HG03565 (cell line): Measurements from ENCODE around the gene ENDOG.
A peak's percentile ranks its signal among the peaks of the same experiment; 100 is the strongest.
"Not testable (repeated sequence)": the region's sequence is repeated elsewhere in the genome, so short reads cannot be mapped to it uniquely, and the experiment has no call there.

Experiments
- ATAC-seq: cut with Tn5 transposase; IDR thresholded peaks from one replicate; pipeline ENCODE4 v1.9.1; 2021; ENCODE audit warnings: mild to moderate bottlenecking, moderate library complexity; ENCODE audit not compliant: unreplicated experiment

ENDOG gene

DNA sequence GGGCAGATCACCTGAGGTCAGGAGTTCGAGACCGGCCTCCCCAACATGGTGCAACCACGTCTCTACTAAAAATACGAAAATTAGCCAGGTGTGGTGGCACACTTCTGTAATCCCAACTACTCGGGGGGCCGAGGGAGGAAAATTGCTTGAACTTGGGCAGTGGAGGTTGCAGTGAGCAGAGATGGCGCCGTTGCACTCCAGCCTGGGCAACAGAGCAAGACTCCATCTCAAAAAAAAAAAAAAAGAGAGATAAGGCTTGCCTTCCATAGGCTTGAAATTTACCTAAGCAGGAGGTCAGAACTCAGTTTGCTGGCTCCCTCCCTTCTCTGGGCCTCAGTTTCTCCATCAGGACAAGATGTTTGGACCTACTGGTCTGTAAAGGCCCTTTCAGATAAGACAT is 10.0 kb downstream of the ENDOG start:
- no peak for ATAC-seq

- peak; percentile 1 for ATAC-seq
Measured at GRCh38 chr9:128828719-128829452, 10.6 kb downstream of the ENDOG start.

- ATAC-seq: peak; percentile 96
Measured at GRCh38 chr9:128829477-128830251, 11.4 kb downstream of the ENDOG start, which contains the start of gene SPOUT1. Gene SPOUT1 (minus strand): TSS chr9:128829794. CDS start chr9:128829780, 14 bp downstream.

GRCh38 chr9:128833696-128834095 is 15.4 kb downstream of the ENDOG start:
- ATAC-seq: no peak

- no peak for ATAC-seq
Measured at GRCh38 chr9:128835246-128836210, 17.2 kb downstream of the ENDOG start.

DNA sequence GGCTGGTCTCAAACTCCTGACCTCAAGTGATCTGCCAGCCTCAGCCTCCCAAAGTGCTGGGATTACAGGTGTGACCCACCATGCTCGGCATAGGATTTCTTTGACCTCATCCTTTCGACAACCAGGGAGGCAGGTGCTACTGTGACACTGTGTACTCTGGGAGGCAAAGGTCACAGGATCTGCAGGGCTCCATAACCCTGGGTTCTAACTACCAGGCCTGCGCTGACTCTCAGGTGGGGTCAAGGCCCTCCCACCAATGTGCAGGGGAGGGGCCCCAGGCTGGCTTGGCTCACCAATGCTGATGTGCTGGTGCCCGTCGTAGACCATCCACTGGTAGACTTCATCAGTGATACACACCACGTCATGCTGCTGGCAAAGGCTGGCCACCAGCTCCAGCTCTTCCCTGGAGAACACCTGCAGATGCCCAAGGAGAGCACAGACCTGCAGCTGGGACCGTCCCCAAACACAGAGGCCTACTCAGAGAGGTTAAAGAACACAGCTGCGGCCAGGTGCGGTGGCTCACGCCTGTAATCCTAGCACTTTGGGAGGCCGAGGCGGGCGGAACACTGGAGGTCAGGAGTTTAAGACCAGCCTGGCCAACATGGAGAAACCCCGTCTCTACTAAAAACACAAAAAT is 18.3 kb downstream of the ENDOG start:
- ATAC-seq: no peak

DNA sequence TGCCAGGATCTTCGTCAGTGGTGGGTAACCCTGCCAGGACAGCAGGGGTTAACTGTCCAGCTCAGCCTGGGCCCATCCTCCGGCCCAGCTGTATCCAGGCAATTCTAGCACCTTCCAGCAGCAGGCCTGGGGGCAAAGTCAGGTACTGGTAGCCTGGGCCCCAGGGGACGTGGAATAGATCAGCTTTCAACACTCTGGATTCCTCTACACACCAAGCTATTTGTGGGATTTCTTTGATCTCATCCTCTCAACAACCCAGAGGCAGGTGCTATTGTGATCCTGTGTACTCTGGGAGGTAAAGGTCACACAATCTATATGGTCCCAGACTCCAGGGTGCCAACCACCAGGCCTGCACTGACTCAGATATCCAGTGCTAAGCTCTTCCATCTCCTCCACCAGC is 20.0 kb downstream of the ENDOG start:
- ATAC-seq: no peak

DNA sequence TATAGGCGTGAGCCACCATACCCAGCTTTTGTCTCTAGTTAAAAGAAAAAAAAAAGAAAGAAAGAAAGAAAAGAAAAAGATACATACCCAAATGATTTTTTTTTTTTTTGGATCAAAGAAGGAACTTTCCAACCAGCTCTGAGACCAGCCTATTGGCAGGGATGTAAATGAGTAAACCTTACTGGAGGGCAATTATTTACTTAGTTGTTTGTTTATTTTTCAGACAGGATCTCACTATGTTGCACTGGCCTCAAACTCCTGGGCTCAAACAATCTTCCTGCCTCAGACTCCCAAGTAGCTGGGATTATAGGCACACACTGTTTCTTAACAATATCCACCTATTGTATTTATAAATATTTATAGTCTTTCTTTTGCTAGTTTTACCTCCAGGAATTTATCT is 22.2 kb downstream of the ENDOG start:
- ATAC-seq: no peak

DNA sequence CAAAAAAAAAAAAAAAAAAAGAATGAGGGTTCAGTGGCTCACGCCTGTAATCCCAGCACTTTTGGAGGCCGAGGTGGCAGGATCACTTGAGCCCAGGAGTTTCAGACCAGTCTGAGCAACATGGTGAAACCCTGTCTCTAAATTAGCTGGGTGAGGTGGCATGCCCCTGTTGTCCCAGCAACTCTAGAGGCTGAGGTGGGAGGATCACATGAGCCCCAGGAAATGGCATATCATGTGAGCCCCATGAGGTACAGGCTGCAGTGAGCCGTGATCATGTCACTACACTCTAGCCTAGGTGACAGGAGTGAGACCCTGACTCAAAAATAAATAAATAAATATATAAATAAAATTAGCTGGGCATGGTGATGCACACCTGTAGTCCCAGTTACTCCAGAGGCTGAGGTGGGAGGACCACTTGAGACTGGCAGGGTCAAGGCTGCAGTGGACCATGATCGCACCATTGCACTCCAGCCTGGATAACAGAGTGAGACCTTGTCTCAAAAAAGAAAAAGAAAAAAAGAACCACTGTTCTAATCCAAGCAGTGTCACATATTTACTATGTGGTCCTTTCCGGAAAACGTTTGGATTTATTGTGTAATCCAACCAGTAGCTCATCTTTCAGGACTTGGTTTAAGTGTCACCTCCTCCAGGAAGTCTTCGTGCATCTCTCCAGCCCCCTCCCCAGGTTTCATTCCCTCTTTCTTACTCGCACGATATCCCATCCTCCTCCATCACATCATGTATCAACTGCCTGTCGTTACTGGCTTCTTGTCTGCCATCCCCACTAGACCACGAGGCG is 23.6 kb downstream of the ENDOG start:
- ATAC-seq: no peak

DNA sequence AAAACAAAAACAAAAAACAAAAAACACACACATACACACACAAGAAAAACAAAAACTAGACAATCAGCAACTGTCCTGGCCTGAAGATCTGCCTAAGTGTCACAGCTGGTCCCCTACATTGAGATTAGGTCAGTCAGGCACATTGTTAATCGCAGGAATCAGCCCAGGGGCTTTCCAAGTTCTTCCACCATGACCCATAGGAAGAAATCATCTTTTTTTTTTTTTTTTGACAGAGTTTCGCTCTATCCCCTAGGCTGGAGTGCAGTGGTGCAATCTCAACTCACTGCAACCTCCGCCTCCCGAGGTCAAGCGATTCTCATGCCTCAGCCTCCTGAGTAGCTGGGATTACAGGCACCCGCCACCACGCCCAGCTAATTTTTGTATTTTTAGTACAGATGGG is 24.9 kb downstream of the ENDOG start:
- not testable (repeated sequence) for ATAC-seq

DNA sequence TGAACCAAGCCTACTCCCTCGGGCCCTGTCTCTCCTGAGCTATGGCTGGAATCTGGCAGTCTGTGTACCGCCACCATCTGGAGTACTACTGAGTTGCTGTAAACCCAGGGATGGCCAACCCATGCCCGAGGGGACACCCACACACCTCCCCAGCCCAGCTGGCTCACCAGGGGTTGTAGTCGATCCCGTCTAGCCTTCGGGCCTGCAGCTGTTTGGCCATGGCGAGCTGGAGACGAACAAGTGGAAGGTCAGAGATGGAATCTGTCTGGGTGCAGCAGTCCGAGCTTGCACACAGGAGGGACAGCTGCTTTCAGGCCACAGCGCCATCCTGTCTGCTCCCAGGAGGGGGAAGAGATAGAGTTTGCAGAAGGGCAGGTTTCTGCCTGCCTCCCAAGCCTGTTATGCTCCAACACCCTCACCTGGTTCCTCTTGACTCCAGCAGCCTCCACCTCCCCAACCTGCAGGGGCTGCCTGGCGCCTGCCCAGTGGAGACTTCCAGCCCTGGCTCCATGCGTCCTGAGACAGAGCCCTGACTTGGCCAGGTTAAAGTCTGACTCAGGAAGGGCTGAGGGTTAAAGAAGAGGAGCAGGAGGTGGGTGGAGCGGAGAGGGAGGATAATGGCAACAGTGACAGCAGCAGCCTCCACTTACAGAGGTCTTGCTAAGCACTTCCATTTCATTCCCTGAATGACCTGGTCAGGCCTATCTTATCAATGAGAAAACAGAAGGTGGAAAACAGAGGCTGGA is 27.1 kb downstream of the ENDOG start:
- no peak for ATAC-seq

GRCh38 chr9:128846680-128847030 is 28.4 kb downstream of the ENDOG start:
- no peak for ATAC-seq

DNA sequence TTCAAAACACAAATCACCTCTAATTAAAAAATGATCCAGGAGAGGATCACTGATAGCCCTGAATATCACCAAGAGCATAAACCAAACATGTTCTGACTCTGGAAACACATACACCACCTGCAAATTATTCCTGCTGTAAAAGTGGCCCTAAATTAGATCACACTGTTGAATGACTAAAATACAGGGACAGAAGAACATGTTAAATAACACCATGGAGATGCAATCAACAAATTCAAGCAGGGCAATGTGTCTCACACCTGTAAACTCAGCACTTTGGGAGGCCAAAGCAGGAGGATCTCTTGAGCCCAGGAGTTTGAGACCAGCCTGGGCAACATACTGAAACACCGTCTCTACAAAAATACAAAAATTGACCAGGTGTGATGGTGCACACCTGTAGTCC is 29.5 kb downstream of the ENDOG start:
- no peak for ATAC-seq

- not testable (repeated sequence) for ATAC-seq
Measured at GRCh38 chr9:128851024-128851423, 32.7 kb downstream of the ENDOG start.

- ATAC-seq: not testable (repeated sequence)
Measured at GRCh38 chr9:128851779-128852600, 33.7 kb downstream of the ENDOG start.

- not testable (repeated sequence) for ATAC-seq
Measured at GRCh38 chr9:128852646-128853045, 34.3 kb downstream of the ENDOG start.

DNA sequence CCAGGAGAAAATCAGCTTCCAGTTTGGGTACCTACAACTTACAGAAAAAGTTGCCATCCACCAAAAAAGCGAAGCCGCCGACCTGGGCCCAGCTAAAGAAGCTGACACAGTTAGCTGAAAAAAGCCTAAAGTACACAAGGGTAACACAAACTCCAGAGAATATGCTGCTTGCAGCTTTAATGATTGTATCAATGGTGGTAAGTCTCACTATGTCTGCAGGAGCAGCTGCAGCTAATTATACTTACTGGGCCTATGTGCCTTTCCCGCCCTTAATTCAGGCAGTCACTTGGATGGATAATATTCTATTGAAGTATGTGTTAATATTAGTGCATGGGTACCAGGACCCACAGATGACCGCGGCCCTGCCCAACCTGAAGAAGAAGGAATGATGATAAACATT is 36.2 kb downstream of the ENDOG start:
- ATAC-seq: not testable (repeated sequence)

DNA sequence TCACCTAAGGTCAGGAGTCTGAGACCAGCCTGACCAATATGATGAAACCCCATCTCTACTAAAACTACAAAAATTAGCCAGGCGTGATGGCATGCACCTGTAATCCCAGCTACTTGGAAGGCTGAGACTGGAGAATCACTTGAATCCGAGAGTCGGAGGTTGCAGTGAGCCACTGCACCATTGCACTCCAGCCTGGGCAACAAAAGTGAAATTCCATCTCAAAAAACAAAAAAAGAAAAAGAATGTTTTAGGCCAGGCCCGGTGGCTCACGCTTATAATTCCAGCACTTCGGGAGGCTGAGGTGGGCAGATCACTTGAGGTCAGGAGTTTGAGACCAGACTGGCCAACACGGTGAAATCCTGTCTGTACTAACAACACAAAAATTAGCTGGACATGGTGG is 40.2 kb downstream of the ENDOG start:
- ATAC-seq: not testable (repeated sequence)
